Measurements from ENCODE around the gene MEGF11. TPM values are rescaled to one million over a fixed set of nuclear protein-coding genes. Genes with fewer than 3 reads are reported as not detected.

MEGF11 gene
- total RNA-seq, 6 experiments from 2014 or later: not detected

- no peaks in the 10 kb centered on the region for H3K9me3 ChIP-seq
- intact Hi-C loops (cut with DNase I): no loop called here
- no peak for TF ChIP-seq POLR2A (IDR thresholded peaks at IDR 0.05)
- TF ChIP-seq CTCF (IDR thresholded peaks at IDR 0.05): no peak
- no peaks in the 10 kb centered on the region for H3K36me3 ChIP-seq
- no peak overlapping the region for H3K27ac ChIP-seq
- H3K27me3 ChIP-seq: no peaks in the 10 kb centered on the region
- no peaks in the 10 kb centered on the region for H3K4me1 ChIP-seq
- DNase-seq: no peak
- no peak overlapping the region for H3K4me3 ChIP-seq
- no peak for ATAC-seq
Measured at GRCh38 chr15:66063147-66063546, 190.4 kb downstream of the MEGF11 start.

- Histone ChIP-seq H3K4me3 (no peak overlapping the region), H3K4me1 (no peaks in the 10 kb centered on the region), H3K36me3 (no peaks in the 10 kb centered on the region), H3K9me3 (no peaks in the 10 kb centered on the region), H3K27me3 (no peaks in the 10 kb centered on the region), H3K27ac (no peak overlapping the region)
- intact Hi-C loops (cut with DNase I): no loop called here
- ATAC-seq (no peak), DNase-seq (no peak)
- 79% methylated on average over 2 of the region's 7 CpGs for WGBS (ENCODE audit: insufficient coverage, low coverage, low lambda C conversion rate, missing lambda C conversion rate)
- TF ChIP-seq CTCF (IDR thresholded peaks at IDR 0.05): no peak
- TF ChIP-seq POLR2A (IDR thresholded peaks at IDR 0.05): no peak
Measured at GRCh38 chr15:66057089-66057488, 196.5 kb downstream of the MEGF11 start.

- no peaks in the 10 kb centered on the region for H3K36me3 ChIP-seq
- H3K27me3 ChIP-seq: no peaks in the 10 kb centered on the region
- TF ChIP-seq CTCF (IDR thresholded peaks at IDR 0.05) (no peak), POLR2A (IDR thresholded peaks at IDR 0.05) (no peak)
- no peaks in the 10 kb centered on the region for H3K9me3 ChIP-seq
- intact Hi-C loops (cut with DNase I): no loop called here
- 80% methylated on average over 2 of the region's 3 CpGs for WGBS (ENCODE audit: insufficient coverage, low coverage, low lambda C conversion rate, missing lambda C conversion rate)
- H3K4me1 ChIP-seq: no peaks in the 10 kb centered on the region
- no peak overlapping the region for H3K27ac ChIP-seq
- ATAC-seq (peak in 1 of 4 donors; percentile 11), DNase-seq (no peak)
- no peak overlapping the region for H3K4me3 ChIP-seq
Measured at GRCh38 chr15:66053991-66054390, 199.6 kb downstream of the MEGF11 start.

DNA sequence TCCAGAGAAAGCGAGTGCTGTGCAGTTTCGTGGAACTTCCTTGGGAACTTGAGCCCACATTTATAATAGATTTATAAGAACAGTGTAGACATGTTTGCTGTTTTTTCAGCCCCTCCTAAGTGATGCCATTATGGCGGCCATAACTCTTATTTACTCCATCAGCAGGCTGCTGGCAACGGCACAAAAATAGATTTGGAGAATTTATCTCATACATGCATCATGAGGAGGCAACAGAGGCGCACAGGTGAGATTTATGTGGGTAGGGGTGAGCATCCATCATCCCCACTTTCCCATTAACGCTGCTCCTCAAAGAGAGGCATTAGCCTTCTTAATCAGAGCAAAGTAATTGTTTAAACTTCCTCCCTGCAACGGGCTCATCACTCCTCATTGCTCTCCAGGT lies 201.7 kb downstream of the MEGF11 start:
- Histone ChIP-seq H3K4me1 (no peaks in the 10 kb centered on the region), H3K9me3 (no peaks in the 10 kb centered on the region), H3K36me3 (no peaks in the 10 kb centered on the region), H3K27me3 (no peaks in the 10 kb centered on the region), H3K4me3 (no peak overlapping the region), H3K27ac (no peak overlapping the region)
- intact Hi-C loops (cut with DNase I): no loop called here
- DNase-seq: no peak
- no peak for ATAC-seq
- 57% methylated on average over 7 of the region's 7 CpGs for WGBS (ENCODE audit: insufficient coverage, low coverage, low lambda C conversion rate, missing lambda C conversion rate)
- TF ChIP-seq POLR2A (IDR thresholded peaks at IDR 0.05) (no peak), CTCF (IDR thresholded peaks at IDR 0.05) (no peak)

- Histone ChIP-seq H3K9me3 (no peaks in the 10 kb centered on the region), H3K27me3 (no peaks in the 10 kb centered on the region), H3K27ac (no peak overlapping the region), H3K36me3 (no peaks in the 10 kb centered on the region), H3K4me1 (no peaks in the 10 kb centered on the region), H3K4me3 (no peak overlapping the region)
- intact Hi-C loops (cut with DNase I): no loop called here
- TF ChIP-seq CTCF (IDR thresholded peaks at IDR 0.05): no peak
- no peak for TF ChIP-seq POLR2A (IDR thresholded peaks at IDR 0.05)
- 60% methylated on average over 3 of the region's 5 CpGs for WGBS (ENCODE audit: insufficient coverage, low coverage, low lambda C conversion rate, missing lambda C conversion rate)
- ATAC-seq (no peak), DNase-seq (no peak)
Measured at GRCh38 chr15:66050264-66050663, 203.3 kb downstream of the MEGF11 start.

Measured in right lobe of liver (tissue), 6 donors.